HepG2 (cell line): ENCODE measurements around the gene RBM12. TPM values are rescaled to one million over a fixed set of nuclear protein-coding genes. Genes with fewer than 3 reads are reported as not detected.

Source experiments
- CBX1 ChIP-seq: IDR thresholded peaks from one replicate; pipeline ENCODE4 v1.6.1; 2016; ENCODE audit warnings: antibody characterized with exemption, low read depth
- DNMT1 ChIP-seq: sonication (generic); formaldehyde crosslinking; IDR thresholded peaks from 2 replicates; pipeline ENCODE4 v1.5.1; 2020; ENCODE audit warnings: mild to moderate bottlenecking, missing genetic modification reagents
- EP300 ChIP-seq, 3 experiments: sonication (generic) in 1 of 3; formaldehyde crosslinking in 1 of 3; IDR thresholded peaks; 2 replicates each; pipeline versions ENCODE4 v1.5.1 to v1.6.1; 2011 to 2020; ENCODE audit warnings: low read depth in 2 of 3, low read length in 2 of 3, borderline replicate concordance in 1 of 3, improper control_type of control experiment in 1 of 3, mild to moderate bottlenecking in 1 of 3, missing genetic modification reagents in 1 of 3, moderate library complexity in 1 of 3
- FIP1L1 ChIP-seq: fragments of 200-400 bp; formaldehyde crosslinking; IDR thresholded peaks from 2 replicates; pipeline ENCODE4 v1.6.1; 2018; ENCODE audit warnings: low read depth, mild to moderate bottlenecking, low read length, moderate library complexity, borderline replicate concordance; ENCODE audit not compliant: insufficient read depth
- KMT2A ChIP-seq: sonication (generic); formaldehyde crosslinking; IDR thresholded peaks from 2 replicates; pipeline ENCODE4 v1.4.0; 2020; ENCODE audit warnings: missing genetic modification reagents
- MXD1 ChIP-seq: sonication (generic); formaldehyde crosslinking; IDR thresholded peaks from 2 replicates; pipeline ENCODE4 v1.4.0; 2020; ENCODE audit warnings: mild to moderate bottlenecking, missing genetic modification reagents
- NFIC ChIP-seq: IDR thresholded peaks from 2 replicates; pipeline ENCODE4 v1.6.1; 2012; ENCODE audit warnings: mild to moderate bottlenecking, low read length, inconsistent platforms
- NKX3-1 ChIP-seq: sonication (generic); formaldehyde crosslinking; IDR thresholded peaks from 2 replicates; pipeline ENCODE4 v1.5.0; 2020; ENCODE audit warnings: missing genetic modification reagents
- SIN3B ChIP-seq: fragments of 150-350 bp; IDR thresholded peaks from 2 replicates; pipeline ENCODE4 v1.6.1; 2014; ENCODE audit warnings: low read length
- SUZ12 ChIP-seq: fragments of 150-350 bp; IDR thresholded peaks from 2 replicates; pipeline ENCODE4 v1.6.1; 2014; ENCODE audit warnings: low read depth, low read length
- TBL1XR1 ChIP-seq: fragments of 150-350 bp; IDR thresholded peaks from 2 replicates; pipeline ENCODE4 v1.6.1; 2014; ENCODE audit warnings: borderline replicate concordance, low read length; ENCODE audit not compliant: partially characterized antibody
- TGIF2 ChIP-seq: IDR thresholded peaks from 2 replicates; pipeline ENCODE4 v1.6.1; 2016; ENCODE audit warnings: control low read depth, missing compliant biosample characterization
- ZBTB34 ChIP-seq: sonication (generic); formaldehyde crosslinking; IDR thresholded peaks from 2 replicates; pipeline ENCODE4 v1.8.0; 2022; ENCODE audit warnings: mild to moderate bottlenecking, missing genetic modification reagents
- ZNF354B ChIP-seq: sonication (generic); formaldehyde crosslinking; IDR thresholded peaks from 2 replicates; pipeline ENCODE4 v1.8.0; 2022; ENCODE audit warnings: mild to moderate bottlenecking, missing genetic modification reagents
- ZNF362 ChIP-seq: sonication (generic); formaldehyde crosslinking; IDR thresholded peaks from 2 replicates; pipeline ENCODE4 v1.4.0; 2020; ENCODE audit warnings: missing genetic modification reagents, mild to moderate bottlenecking, borderline replicate concordance
- ZNF367 ChIP-seq: sonication (generic); formaldehyde crosslinking; IDR thresholded peaks from 2 replicates; pipeline ENCODE4 v1.4.0; 2020; ENCODE audit warnings: missing genetic modification reagents, borderline replicate concordance
- ZNF446 ChIP-seq: sonication (generic); formaldehyde crosslinking; IDR thresholded peaks from 2 replicates; pipeline ENCODE4 v1.5.0; 2020; ENCODE audit warnings: mild to moderate bottlenecking, missing genetic modification reagents
- ZNF503 ChIP-seq: sonication (generic); formaldehyde crosslinking; IDR thresholded peaks from 2 replicates; pipeline ENCODE4 v1.4.0; 2020; ENCODE audit warnings: missing genetic modification reagents
- ZNF546 ChIP-seq: sonication (generic); formaldehyde crosslinking; conservative IDR thresholded peaks from 2 replicates; pipeline ENCODE4 v1.8.1; 2023; ENCODE audit warnings: mild to moderate bottlenecking, missing genetic modification reagents
- ZNF556 ChIP-seq: sonication (generic); formaldehyde crosslinking; IDR thresholded peaks from 2 replicates; pipeline ENCODE4 v1.4.0; 2020; ENCODE audit warnings: mild to moderate bottlenecking, missing genetic modification reagents, borderline replicate concordance
- ZNF639 ChIP-seq: conservative IDR thresholded peaks from 2 replicates; pipeline ENCODE4 v1.6.1; 2018; ENCODE audit warnings: missing genetic modification reagents
- ZNF704 ChIP-seq: sonication (generic); formaldehyde crosslinking; IDR thresholded peaks from 2 replicates; pipeline ENCODE4 v1.8.1; 2023; ENCODE audit warnings: mild to moderate bottlenecking, inconsistent platforms, moderate library complexity, missing genetic modification reagents, borderline replicate concordance
- polyA plus RNA-seq, 8 experiments: library from polyadenylated mRNA; depleted of rRNA in 3 of 8; stranded (reverse) in 7 of 8; unstranded in 1 of 8; fragments of >200 nt; fragmentation: Illumina TruSeq in 4 of 8; extraction: Trizol in 4 of 8; gene quantifications; 2 replicates each; pipeline versions ENCODE4 v1.2.1 to v1.2.3, GENCODE V29; 2011 to 2016; ENCODE audit warnings: low read depth in 4 of 8, missing spikeins in 1 of 8, mixed read lengths in 1 of 8; ENCODE audit not compliant: insufficient read depth in 1 of 8
- total RNA-seq, 5 experiments: library from RNA; depleted of rRNA; stranded (reverse); fragments of >200 nt; fragmentation: Illumina TruSeq; extraction: Trizol; gene quantifications; 2 replicates each; pipeline ENCODE4 v1.2.3, GENCODE V29; 2016; ENCODE audit warnings: low read depth in 1 of 5

The RBM12 gene
- total and polyA plus RNA-seq, 2 of the 13 experiments (the other 11 are each of a cell fraction or from before 2014, with no cell fraction given): 97.9 to 104 TPM

GRCh38 chr20:35699957-35700624 lies 35.4 kb upstream of the RBM12 start (continued):
- TF ChIP-seq KMT2A (CRISPR knock-in tag) (0 out of 2 replicates have a peak, but pooled peaks have one; percentile 27), SIN3B (no peak), ZNF546 (CRISPR knock-in tag) (no peak), SUZ12 (no peak), ZNF503 (CRISPR knock-in tag) (no peak), DNMT1 (CRISPR knock-in tag) (no peak), CBX1 (no peak), ZNF446 (no peak), EP300 (IDR thresholded peaks at IDR 0.05; ENCODE audit: low read depth in 2 of 2, low read length in 2 of 2) (no peak), EP300 (CRISPR knock-in tag; IDR thresholded peaks at IDR 0.05; ENCODE audit: borderline replicate concordance) (no peak), TBL1XR1 (peak; percentile 15), ZNF556 (CRISPR knock-in tag) (no peak), ZNF704 (CRISPR knock-in tag) (no peak; the same call in 1 of the 2 replicates), NFIC (0 out of 2 replicates have a peak, but pooled peaks have one; percentile 38), FIP1L1 (no peak), ZNF362 (CRISPR knock-in tag) (no peak), MXD1 (CRISPR knock-in tag) (no peak), TGIF2 (no peak), ZNF354B (no peak), NKX3-1 (0 out of 2 replicates have a peak, but pooled peaks have one; percentile 64), ZNF367 (CRISPR knock-in tag) (no peak), ZBTB34 (CRISPR knock-in tag) (0 out of 2 replicates have a peak, but pooled peaks have one; percentile 18), ZNF639 (no peak)
